Measurements from ENCODE around the gene PPP1R13B.

- peak; percentile 43 to 52 for TF ChIP-seq CTCF (conservative IDR thresholded peaks at IDR 0.05; ENCODE audit: low read depth in 2 of 2)
- no peak for TF ChIP-seq POLR2AphosphoS5 (IDR thresholded peaks at IDR 0.05; ENCODE audit: low read depth)
- TF ChIP-seq ETS1 (IDR thresholded peaks at IDR 0.05): no peak
- TF ChIP-seq JUNB (IDR thresholded peaks at IDR 0.05; ENCODE audit: unreplicated experiment): no peak
- no peak for TF ChIP-seq EZH2 (IDR thresholded peaks at IDR 0.05; ENCODE audit: low read depth, unreplicated experiment)
- TF ChIP-seq EZH2phosphoT487 (IDR thresholded peaks at IDR 0.05; ENCODE audit: unreplicated experiment): no peak
- TF ChIP-seq STAT1 (IDR thresholded peaks at IDR 0.05; ENCODE audit: unreplicated experiment): no peak
- TF ChIP-seq REST (IDR thresholded peaks at IDR 0.05; ENCODE audit: unreplicated experiment): no peak
Measured at GRCh38 chr14:103886304-103887169, 39.2 kb upstream of the PPP1R13B start.

Data from GM23338 (cell line).